Stimulated activated CD4-positive, alpha-beta T cell treated with anti-CD3 and anti-CD28 coated beads, Interleukin-15, amount 100 ng/mL, for 1 hour (primary cell): ENCODE data around the gene CAD.
"Not testable (repeated sequence)": the region's sequence is repeated elsewhere in the genome, so short reads cannot be mapped to it uniquely, and the experiment has no call there.

Experiments used
- DNase-seq, 2 donors: peaks; one replicate each; pipeline ENCODE4 v3.0.0-alpha.2; 2020; ENCODE audit warnings: low read depth in 1 of 2, low spot score in 1 of 2

CAD gene

DNA sequence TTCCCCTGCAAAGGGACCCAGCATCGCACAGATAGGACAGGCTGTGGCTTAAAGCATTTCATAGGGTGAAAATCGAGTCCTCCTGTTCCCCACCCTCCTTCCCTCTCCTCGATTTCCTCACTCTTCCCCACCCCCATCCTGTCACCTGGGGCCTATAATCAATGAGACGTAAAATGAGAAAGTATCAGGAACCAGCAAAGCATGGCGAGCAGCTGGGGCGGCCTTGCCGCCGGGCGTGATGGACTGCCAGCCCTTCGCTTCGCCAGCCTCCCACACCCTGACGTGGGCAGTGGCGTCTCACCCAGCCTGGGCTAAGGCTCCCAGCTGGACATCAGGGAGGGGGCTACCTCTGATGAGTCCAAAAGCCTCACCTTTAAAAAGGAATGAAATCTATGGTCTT is 34.6 kb downstream of the CAD start:
- DNase-seq, result no peak

DNA sequence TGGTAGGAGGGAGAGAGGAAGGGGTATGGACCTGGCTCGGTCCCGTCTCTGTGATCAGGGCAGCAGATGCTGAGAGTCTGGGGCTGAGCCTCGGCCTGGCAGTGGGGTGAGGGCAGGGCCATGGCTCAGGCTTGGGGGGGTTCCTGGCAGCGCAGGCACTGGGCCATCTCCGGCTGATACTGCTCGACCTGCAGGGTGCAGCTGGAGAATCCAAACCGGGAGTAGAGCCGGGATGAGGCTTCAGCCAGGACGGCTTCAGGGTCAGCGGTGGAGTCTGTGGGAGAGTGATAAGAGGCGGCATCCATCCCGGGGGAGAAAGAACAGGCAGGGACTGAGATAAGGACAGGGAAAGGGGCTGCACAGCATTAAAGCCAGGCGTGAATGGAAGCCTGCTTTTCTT is 38.0 kb downstream of the CAD start:
- DNase-seq, result no peak

GRCh38 chr2:27255660-27256059 is 38.5 kb downstream of the CAD start:
- DNase-seq, result no peak

- DNase-seq, result no peak
These were observed 39.8 kb downstream of the CAD start for GRCh38 chr2:27256855-27257454.

- no peak for DNase-seq
These were observed 40.9 kb downstream of the CAD start for GRCh38 chr2:27258051-27258450.

- DNase-seq, result no peak
These were observed 44.2 kb downstream of the CAD start for GRCh38 chr2:27261241-27261925.

DNA sequence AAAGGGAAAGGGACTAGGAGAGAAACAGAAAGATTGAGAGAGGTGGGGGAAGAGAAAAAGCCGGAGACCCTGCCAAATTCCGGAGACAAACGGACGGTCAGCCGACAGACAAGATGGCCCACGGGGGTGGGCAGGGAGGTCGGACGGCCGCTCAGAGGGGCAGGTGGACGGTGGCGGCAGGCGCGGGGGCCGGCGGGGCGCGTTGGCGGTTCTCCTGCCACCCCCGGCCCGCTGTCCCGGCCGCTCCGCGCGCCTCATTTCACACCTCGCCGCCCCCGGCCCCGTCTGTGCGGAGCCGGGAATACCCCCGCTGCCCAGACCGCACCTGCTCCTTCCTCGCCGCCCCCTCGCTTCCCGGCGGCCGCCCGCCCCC is 44.7 kb downstream of the CAD start:
- no peak for DNase-seq

- DNase-seq, result peak; percentile 44 to 57
These were observed 45.5 kb downstream of the CAD start, which contains the start of gene SLC30A3 for GRCh38 chr2:27262379-27263286. SLC30A3 (minus strand) TSS chr2:27263047; CDS start chr2:27262906, 141 bp downstream.

DNA sequence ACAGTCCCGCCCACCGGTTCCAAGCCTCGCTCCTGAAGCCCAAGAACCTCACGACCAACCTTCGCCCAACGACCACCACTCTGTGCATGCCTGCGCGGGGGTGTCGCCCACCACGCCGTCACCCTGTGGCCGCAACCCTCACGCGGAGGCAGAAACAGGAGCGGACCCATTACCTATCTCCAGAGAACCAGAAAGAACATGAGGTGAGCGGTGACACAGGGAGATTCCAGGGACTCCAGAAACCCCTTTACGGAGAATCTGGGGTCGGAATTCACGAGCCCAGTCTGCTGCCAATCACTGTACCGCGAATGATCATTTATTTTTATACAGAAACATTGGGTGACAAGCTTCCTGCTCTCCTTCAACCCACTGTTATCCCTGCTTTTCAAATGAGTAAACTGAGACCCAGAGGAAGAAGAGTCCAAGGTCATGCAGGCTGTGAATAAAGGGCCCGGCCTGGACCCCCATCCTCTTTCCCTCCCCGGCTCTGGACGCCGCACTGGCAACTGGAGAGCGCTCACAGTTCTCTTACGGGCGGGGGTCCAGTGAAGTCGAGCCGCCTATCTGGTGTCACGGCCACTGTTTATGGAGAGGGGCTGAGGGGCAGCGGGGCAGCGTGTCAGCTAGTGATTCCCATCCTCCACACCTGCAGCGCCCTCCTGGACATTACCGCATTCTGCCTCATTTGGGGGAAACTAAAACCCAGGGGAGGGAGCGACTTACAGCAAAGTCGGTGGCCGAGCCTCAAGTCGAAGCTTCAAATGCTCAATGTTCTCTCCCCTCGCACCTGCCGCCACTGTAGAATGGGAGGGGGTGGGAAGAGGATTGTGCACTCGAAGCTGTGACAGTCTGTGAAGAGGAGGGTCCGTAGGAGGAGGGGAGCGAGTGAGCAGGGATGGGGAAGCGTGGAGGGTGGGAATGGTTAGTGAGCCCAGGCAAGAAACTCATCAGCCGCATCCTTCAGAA is 46.4 kb downstream of the CAD start:
- no peak for DNase-seq

DNA sequence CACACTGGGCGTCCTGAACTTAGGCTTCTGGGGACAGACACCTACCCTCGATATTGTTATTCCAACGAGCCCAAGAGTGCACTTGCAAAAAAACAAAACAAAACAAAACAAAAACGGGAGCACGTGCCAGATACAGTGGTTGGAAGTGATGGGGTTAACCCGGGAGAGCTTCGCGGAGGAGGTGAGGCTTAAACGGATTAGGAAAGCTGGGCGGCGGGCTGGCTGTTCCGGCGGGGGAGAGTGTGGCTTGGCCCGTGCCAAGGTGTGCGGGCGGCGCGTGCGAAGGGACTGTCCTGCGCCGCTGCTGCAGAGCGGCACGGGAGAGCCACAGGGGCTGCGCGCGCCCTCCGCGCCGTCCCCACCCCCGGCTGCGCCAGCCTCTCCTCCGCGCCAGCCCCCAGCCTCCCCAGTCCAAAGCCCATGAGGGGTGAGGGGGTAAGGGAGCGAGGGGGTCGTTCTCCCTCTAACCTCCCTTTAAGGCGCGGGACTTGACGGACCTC is 47.1 kb downstream of the CAD start:
- DNase-seq, result no peak

DNA sequence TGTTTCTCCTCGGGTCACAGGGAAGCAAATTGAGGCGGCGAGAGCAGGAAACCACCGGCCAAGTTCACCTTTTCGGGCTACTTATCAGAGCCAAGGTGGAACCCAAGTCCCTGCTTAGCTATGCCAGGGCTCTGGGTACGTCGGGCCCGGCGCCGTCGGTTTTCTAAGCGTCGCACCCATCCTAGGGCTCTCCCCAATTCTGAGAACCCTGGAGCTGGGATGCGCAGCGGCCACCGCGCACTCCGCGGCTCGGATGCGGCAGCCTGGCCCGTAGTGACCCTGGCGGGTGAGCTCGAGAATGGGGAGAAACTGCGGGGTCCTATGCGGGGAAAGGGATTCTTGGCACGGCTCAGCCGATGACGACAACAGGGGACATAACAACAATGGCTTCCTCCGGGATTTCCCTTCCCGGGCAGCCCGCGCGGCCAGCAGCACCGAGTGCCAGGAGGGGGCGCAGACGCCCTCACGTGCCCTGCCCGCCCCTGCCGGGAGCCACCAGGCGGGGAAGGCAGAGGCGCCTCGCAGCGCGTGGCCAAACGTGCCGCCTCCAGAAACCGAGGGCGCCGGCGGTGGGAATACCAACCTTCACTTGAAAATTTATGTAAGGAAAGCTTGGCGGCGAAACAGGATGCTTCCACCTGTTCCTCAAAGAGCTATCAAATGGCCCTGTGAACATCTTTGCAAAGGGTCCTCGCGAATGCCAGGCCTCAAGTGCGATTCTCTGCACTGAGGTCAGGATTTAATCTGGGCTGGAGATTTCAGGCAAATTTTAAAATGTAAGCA is 47.8 kb downstream of the CAD start:
- DNase-seq, result peak; percentile 37 to 56

GRCh38 chr2:27265536-27265870 is 48.3 kb downstream of the CAD start:
- DNase-seq, result no peak

DNA sequence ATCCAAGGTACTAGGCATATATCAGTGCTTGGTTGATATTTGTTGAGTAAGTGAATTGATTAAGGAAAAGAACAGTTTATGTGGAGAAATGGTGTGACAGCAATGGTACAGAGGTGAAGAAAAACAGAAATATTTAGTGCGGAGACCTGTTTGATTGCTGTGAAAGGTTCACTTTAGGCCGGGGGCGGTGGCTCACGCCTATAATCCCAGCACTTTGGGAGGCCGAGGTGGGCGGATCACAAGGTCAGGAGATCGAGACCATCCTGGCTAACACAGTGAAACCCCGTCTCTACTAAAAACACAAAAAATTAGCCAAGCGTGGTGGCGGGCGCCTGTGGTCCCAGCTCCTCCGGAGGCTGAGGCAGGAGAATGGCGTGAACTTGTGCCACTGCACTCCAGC is 51.1 kb downstream of the CAD start:
- not testable (repeated sequence) for DNase-seq

DNA sequence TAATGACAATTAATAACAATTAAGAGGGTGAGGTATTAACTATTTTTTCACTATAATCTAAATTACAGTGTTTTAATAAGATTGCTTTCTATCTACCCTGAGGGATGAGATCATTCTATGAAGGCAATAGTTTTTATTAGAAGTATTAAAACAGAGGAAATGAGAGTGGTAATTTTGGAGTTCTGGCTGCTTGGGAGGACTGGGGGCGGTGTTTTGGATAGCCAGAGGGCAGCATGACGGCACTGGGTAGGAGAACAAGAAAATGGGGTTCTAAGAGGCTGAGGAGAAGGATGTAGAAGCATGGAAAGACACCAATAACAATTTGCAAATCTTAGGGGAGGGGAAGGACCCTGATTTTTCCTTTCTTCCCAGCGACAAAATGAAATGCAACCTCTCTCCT is 53.0 kb downstream of the CAD start:
- DNase-seq, result no peak

GRCh38 chr2:27270670-27271069 is 53.5 kb downstream of the CAD start:
- DNase-seq, result no peak

GRCh38 chr2:27271631-27272340 is 54.6 kb downstream of the CAD start:
- DNase-seq, result no peak

- not testable (repeated sequence) for DNase-seq
These were observed 55.7 kb downstream of the CAD start for GRCh38 chr2:27272537-27273522.
